GM21515 (cell line): ENCODE measurements around the gene LYST.
"Not testable (repeated sequence)": the region's sequence is repeated elsewhere in the genome, so short reads cannot be mapped to it uniquely, and the experiment has no call there.

Source experiments
- ATAC-seq: cut with Tn5 transposase; IDR thresholded peaks from one replicate; pipeline ENCODE4 v1.9.1; 2021; ENCODE audit not compliant: unreplicated experiment

Gene LYST

GRCh38 chr1:235866205-235866912, at the start of gene LYST:
TSS of gene LYST (minus strand) at chr1:235866906. CDS start at chr1:235830417, 36,489 bp downstream.
- peak; percentile 46 for ATAC-seq

- not testable (repeated sequence) for ATAC-seq
These were observed 48.8 kb upstream of the LYST start for GRCh38 chr1:235915489-235915888.

GRCh38 chr1:235913311-235913710, 46.6 kb upstream of the LYST start:
- no peak for ATAC-seq

- ATAC-seq, result no peak
These were observed 45.2 kb upstream of the LYST start for GRCh38 chr1:235911876-235912275.

- no peak for ATAC-seq
These were observed 44.6 kb upstream of the LYST start for GRCh38 chr1:235911300-235911662.

- ATAC-seq, result no peak
These were observed 43.9 kb upstream of the LYST start for GRCh38 chr1:235910357-235911299.

GRCh38 chr1:235908742-235909520, 42.2 kb upstream of the LYST start:
- no peak for ATAC-seq

- no peak for ATAC-seq
These were observed 41.2 kb upstream of the LYST start for GRCh38 chr1:235907897-235908240.

GRCh38 chr1:235907187-235907896, 40.6 kb upstream of the LYST start:
- ATAC-seq, result no peak

- ATAC-seq, result no peak
These were observed 39.7 kb upstream of the LYST start for GRCh38 chr1:235906436-235906835.

GRCh38 chr1:235903809-235904208, 37.1 kb upstream of the LYST start:
- ATAC-seq, result not testable (repeated sequence)

GRCh38 chr1:235902677-235903542, 36.2 kb upstream of the LYST start:
- ATAC-seq, result no peak

- ATAC-seq, result no peak
These were observed 34.8 kb upstream of the LYST start for GRCh38 chr1:235901461-235901860.

GRCh38 chr1:235898126-235898525, 31.4 kb upstream of the LYST start:
- no peak for ATAC-seq

- no peak for ATAC-seq
These were observed 27.1 kb upstream of the LYST start for GRCh38 chr1:235893840-235894239.

GRCh38 chr1:235892734-235893413, 26.2 kb upstream of the LYST start:
- no peak for ATAC-seq

GRCh38 chr1:235892202-235892601, 25.5 kb upstream of the LYST start:
- ATAC-seq, result no peak

- peak; percentile 87 for ATAC-seq
These were observed 21.5 kb upstream of the LYST start for GRCh38 chr1:235888119-235888643.

GRCh38 chr1:235887676-235888075, 21.0 kb upstream of the LYST start:
- ATAC-seq, result no peak
